SK-N-MC (cell line): ENCODE data around the gene ABL2.
"Not testable (repeated sequence)": the region's sequence is repeated elsewhere in the genome, so short reads cannot be mapped to it uniquely, and the experiment has no call there.

Source experiments
- DNase-seq: peaks from one replicate; pipeline ENCODE4 v3.0.0-alpha.2; 2011; ENCODE audit warnings: low read depth, low spot score
- H3K27ac ChIP-seq: fragments of 200-600 bp; sonication (generic); 2 replicates; pipeline ENCODE4 v1.5.1; 2016; ENCODE audit warnings: mixed run types
- H3K36me3 ChIP-seq: fragments of 200-600 bp; sonication (generic); 2 replicates; pipeline ENCODE4 v1.6.1; 2017; ENCODE audit warnings: antibody characterized with exemption, low read length, mixed read lengths; ENCODE audit not compliant: insufficient read depth
- H3K4me3 ChIP-seq: fragments of 200-600 bp; sonication (generic); 2 replicates; pipeline ENCODE4 v1.5.1; 2016
- H3K9ac ChIP-seq: fragments of 200-600 bp; sonication (generic); 2 replicates; pipeline ENCODE4 v1.8.0; 2017; ENCODE audit warnings: mixed run types, mixed read lengths; ENCODE audit not compliant: insufficient read length
- H3K9me3 ChIP-seq: fragments of 200-600 bp; sonication (generic); 2 replicates; pipeline ENCODE4 v1.6.1; 2017; ENCODE audit warnings: low read depth, mild to moderate bottlenecking, antibody characterized with exemption, low read length, moderate library complexity, mixed read lengths
- EZH2 ChIP-seq: fragments of 200-600 bp; sonication (generic); IDR thresholded peaks from one replicate; pipeline ENCODE4 v1.6.1; 2017; ENCODE audit warnings: antibody characterized with exemption
- FOXP2 ChIP-seq: optimal IDR thresholded peaks from 2 replicates; pipeline ENCODE3; 2011; ENCODE audit warnings: mild to moderate bottlenecking, moderate library complexity; ENCODE audit not compliant: insufficient read depth; ENCODE audit errors: extremely low read length, control extremely low read depth
- POLR2AphosphoS5 ChIP-seq: IDR thresholded peaks from 2 replicates; pipeline ENCODE4 v1.6.1; 2012; ENCODE audit warnings: mild to moderate bottlenecking, low read depth, low read length, borderline replicate concordance

Gene ABL2

GRCh38 chr1:179229214-179230140 is at the start of gene ABL2:
Gene ABL2 (minus strand): TSS chr1:179229677. CDS start chr1:179229397, 280 bp downstream.
- Histone ChIP-seq H3K9me3 (no peaks in the 10 kb centered on the region), H3K27ac (peak within 1 kb of the TSS; percentile 42; the same call in 1 of the 2 replicates), H3K4me3 (peak within 1 kb of the TSS; percentile 97), H3K9ac (peak within 1 kb of the TSS; percentile 95), H3K36me3 (no peaks in the 10 kb centered on the region)
- TF ChIP-seq FOXP2 = no peak
- no peak for TF ChIP-seq EZH2
- 0 out of 2 replicates have a peak, but pooled peaks have one; percentile 48 for TF ChIP-seq POLR2AphosphoS5
- DNase-seq = no peak

GRCh38 chr1:179278920-179279319 is 49.4 kb upstream of the ABL2 start:
- Histone ChIP-seq H3K4me3 (no peak overlapping the region), H3K36me3 (no peaks in the 10 kb centered on the region), H3K9me3 (no peaks in the 10 kb centered on the region), H3K9ac (no peak overlapping the region), H3K27ac (no peak overlapping the region)
- TF ChIP-seq EZH2 (no peak), POLR2AphosphoS5 (no peak), FOXP2 (no peak)
- no peak for DNase-seq

GRCh38 chr1:179274424-179274823 is 44.9 kb upstream of the ABL2 start:
- not testable (repeated sequence) for H3K4me3 ChIP-seq, H3K9ac ChIP-seq, H3K36me3 ChIP-seq, H3K9me3 ChIP-seq, H3K27ac ChIP-seq, DNase-seq

GRCh38 chr1:179269071-179269470 is 39.6 kb upstream of the ABL2 start:
- DNase-seq = no peak
- Histone ChIP-seq H3K9me3 (no peaks in the 10 kb centered on the region), H3K36me3 (no peaks in the 10 kb centered on the region), H3K4me3 (no peak overlapping the region), H3K27ac (no peak overlapping the region), H3K9ac (no peak overlapping the region)
- TF ChIP-seq FOXP2 = no peak
- no peak for TF ChIP-seq POLR2AphosphoS5
- no peak for TF ChIP-seq EZH2

GRCh38 chr1:179264507-179264906 is 35.0 kb upstream of the ABL2 start:
- Histone ChIP-seq H3K36me3 (no peaks in the 10 kb centered on the region), H3K9me3 (no peaks in the 10 kb centered on the region), H3K27ac (no peak overlapping the region), H3K9ac (no peak overlapping the region), H3K4me3 (no peak overlapping the region)
- TF ChIP-seq POLR2AphosphoS5 (no peak), FOXP2 (no peak), EZH2 (no peak)
- no peak for DNase-seq

- TF ChIP-seq EZH2 (no peak), POLR2AphosphoS5 (no peak), FOXP2 (no peak)
- H3K4me3 ChIP-seq = no peak overlapping the region
- H3K36me3 ChIP-seq = no peaks in the 10 kb centered on the region
- H3K9me3 ChIP-seq = no peaks in the 10 kb centered on the region
- no peak overlapping the region for H3K9ac ChIP-seq
- H3K27ac ChIP-seq = no peak overlapping the region
- no peak for DNase-seq
Measured at GRCh38 chr1:179263121-179263520, 33.6 kb upstream of the ABL2 start.

- Histone ChIP-seq H3K4me3 (no peak overlapping the region), H3K36me3 (no peaks in the 10 kb centered on the region), H3K9me3 (no peaks in the 10 kb centered on the region), H3K9ac (no peak overlapping the region), H3K27ac (no peak overlapping the region)
- DNase-seq = no peak
- TF ChIP-seq POLR2AphosphoS5 (no peak), EZH2 (no peak), FOXP2 (no peak)
Measured at GRCh38 chr1:179262183-179262582, 32.7 kb upstream of the ABL2 start.

- TF ChIP-seq FOXP2 = no peak
- TF ChIP-seq EZH2 = no peak
- TF ChIP-seq POLR2AphosphoS5 = no peak
- H3K9me3 ChIP-seq = no peaks in the 10 kb centered on the region
- no peak overlapping the region for H3K27ac ChIP-seq
- no peaks in the 10 kb centered on the region for H3K36me3 ChIP-seq
- DNase-seq = no peak
- no peak overlapping the region for H3K9ac ChIP-seq
- no peak overlapping the region for H3K4me3 ChIP-seq
Measured at GRCh38 chr1:179253286-179253972, 24.0 kb upstream of the ABL2 start.

GRCh38 chr1:179252606-179253005 is 23.1 kb upstream of the ABL2 start:
- no peak overlapping the region for H3K27ac ChIP-seq
- TF ChIP-seq POLR2AphosphoS5 = no peak
- TF ChIP-seq EZH2 = no peak
- TF ChIP-seq FOXP2 = no peak
- no peaks in the 10 kb centered on the region for H3K36me3 ChIP-seq
- no peaks in the 10 kb centered on the region for H3K9me3 ChIP-seq
- DNase-seq = no peak
- H3K9ac ChIP-seq = no peak overlapping the region
- H3K4me3 ChIP-seq = no peak overlapping the region
